ENCODE measurements around the gene MAP3K3.
"Not testable (repeated sequence)": the region's sequence is repeated elsewhere in the genome, so short reads cannot be mapped to it uniquely, and the experiment has no call there.

Gene MAP3K3

DNA sequence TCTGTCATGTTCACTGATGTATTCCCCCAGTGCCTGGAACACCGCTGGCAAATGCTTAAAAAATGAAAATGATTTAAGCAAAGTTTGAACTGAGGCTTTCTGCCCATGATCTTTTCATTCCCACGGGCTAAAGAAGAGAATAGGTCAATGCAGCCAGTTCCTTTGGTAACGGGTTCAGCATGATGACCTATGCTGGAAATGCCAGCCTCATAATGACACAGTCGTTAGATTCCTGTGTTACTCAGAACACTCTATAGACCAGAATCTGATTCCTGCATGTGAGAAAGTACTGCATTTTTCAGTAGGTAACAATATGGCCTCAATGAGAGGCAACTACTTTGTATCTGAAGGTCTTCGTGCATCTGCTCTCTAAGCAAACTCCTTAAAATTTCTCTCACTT, 96.8 kb downstream of the MAP3K3 start:
- FAIRE-seq = no peak
- TF ChIP-seq POLR2A (IDR thresholded peaks at IDR 0.05; ENCODE audit: low read depth, low read length) (no peak), POLR2AphosphoS5 (IDR thresholded peaks at IDR 0.05; ENCODE audit: low read depth, low read length) (no peak), TAF1 (IDR thresholded peaks at IDR 0.05; ENCODE audit: borderline replicate concordance, low read depth, low read length) (no peak)
- DNase-seq (ENCODE audit: insufficient read length) = no peak

DNA sequence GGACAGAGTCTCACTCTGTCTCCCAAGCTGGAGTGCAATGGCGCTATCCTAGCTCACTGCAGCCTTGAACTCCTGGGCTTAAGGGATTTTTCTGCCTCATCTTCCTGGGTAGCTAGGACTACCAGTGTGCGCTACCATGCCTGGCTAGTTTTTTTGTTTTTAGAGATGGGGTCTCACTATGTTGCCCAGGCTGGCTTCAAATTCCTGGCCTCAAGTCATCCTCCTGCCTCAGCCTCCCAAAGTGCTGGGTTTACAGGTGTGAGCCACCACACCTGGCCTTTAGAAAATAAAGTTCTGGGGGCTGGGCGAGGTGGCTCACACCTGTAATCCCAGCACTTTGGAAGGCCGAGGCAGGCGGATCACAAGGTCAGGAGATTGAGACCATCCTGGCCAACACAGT, 98.0 kb downstream of the MAP3K3 start:
- not testable (repeated sequence) for DNase-seq (ENCODE audit: insufficient read length); FAIRE-seq

DNA sequence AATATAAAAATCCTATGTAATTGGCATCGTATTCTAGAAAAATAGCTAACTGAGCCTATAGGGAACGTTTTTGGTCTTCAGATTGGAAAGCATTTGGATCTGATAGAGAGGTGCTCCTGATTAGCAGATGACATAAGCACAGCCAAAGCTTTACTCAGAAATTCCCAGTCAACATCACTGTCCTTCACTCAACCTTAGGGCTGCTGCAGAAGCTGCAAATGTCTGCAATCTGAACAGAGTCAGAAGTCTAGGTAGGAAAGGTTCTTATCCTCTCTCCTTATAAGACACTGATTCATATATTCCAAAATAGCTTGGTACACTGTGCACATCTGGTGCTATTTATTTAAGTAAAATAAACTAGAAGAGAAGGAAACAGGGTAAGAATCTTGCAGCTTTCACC, 100.2 kb downstream of the MAP3K3 start:
- TF ChIP-seq POLR2AphosphoS5 (IDR thresholded peaks at IDR 0.05; ENCODE audit: low read depth, low read length) (no peak), TAF1 (IDR thresholded peaks at IDR 0.05; ENCODE audit: borderline replicate concordance, low read depth, low read length) (no peak), POLR2A (IDR thresholded peaks at IDR 0.05; ENCODE audit: low read depth, low read length) (no peak)
- FAIRE-seq (no peak), DNase-seq (ENCODE audit: insufficient read length) (no peak)

DNA sequence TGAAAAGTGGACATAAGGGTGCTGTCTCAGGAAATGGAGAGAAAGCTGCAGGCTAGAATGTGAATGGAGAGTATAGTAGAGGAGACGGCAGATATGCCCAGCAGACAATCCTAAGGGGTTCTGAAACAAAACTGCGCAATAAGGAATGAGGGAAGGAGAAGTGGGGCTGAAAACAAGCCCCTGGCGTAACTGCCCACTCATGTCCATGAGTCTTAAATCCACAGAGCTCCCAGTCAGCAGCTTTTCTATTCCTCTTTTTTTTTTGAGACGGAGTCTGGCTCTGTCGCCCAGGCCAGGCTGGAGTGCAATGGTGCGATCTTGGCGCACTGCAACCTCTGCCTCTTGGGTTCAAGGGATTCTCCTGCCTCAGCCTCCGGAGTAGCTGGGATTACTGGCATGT, 113.5 kb downstream of the MAP3K3 start:
- FAIRE-seq (no peak), DNase-seq (ENCODE audit: insufficient read length) (no peak)
- TF ChIP-seq TAF1 (IDR thresholded peaks at IDR 0.05; ENCODE audit: borderline replicate concordance, low read depth, low read length) = no peak
- no peak for TF ChIP-seq POLR2AphosphoS5 (IDR thresholded peaks at IDR 0.05; ENCODE audit: low read depth, low read length)
- TF ChIP-seq POLR2A (IDR thresholded peaks at IDR 0.05; ENCODE audit: low read depth, low read length) = no peak

DNA sequence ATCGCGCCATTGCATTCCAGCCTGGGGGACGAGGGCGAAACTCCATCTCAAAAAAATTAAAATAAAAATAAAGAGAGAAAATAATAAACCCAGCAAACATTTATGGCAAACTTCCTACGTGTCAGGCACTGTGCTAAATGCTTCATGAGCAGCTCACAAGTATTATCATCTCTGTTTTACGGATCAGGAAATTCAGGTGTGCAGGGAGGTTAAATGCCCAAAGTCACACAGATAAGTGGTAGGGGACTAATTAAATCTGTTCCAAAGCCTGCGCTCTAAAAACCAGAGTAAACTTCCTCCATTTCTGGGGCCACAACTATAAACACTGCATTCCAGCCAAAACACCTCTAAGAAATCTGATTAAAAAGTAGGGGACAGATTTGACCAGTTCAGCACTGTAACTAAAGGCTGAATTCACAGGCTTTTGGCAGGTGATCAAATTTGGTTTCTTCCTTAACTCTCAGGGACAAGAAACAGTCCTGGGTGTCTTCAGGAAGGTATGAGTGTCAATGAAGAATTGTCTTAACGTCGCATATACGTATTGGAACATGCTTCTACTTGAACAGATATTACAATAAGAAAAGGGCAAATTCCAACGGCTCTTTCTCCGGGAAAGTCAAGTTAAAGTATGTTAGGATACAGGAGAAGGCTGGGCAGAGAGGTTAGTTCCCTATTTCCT, 118.4 kb downstream of the MAP3K3 start:
- DNase-seq (ENCODE audit: insufficient read length) (no peak), FAIRE-seq (no peak)
- no peak for TF ChIP-seq POLR2A (IDR thresholded peaks at IDR 0.05; ENCODE audit: low read depth, low read length)
- no peak for TF ChIP-seq POLR2AphosphoS5 (IDR thresholded peaks at IDR 0.05; ENCODE audit: low read depth, low read length)
- TF ChIP-seq TAF1 (IDR thresholded peaks at IDR 0.05; ENCODE audit: borderline replicate concordance, low read depth, low read length) = no peak

GRCh38 chr17:63741143-63741407, 118.9 kb downstream of the MAP3K3 start:
- no peak for FAIRE-seq
- no peak for DNase-seq (ENCODE audit: insufficient read length)
- TF ChIP-seq POLR2AphosphoS5 (IDR thresholded peaks at IDR 0.05; ENCODE audit: low read depth, low read length) (no peak), TAF1 (IDR thresholded peaks at IDR 0.05; ENCODE audit: borderline replicate concordance, low read depth, low read length) (peak; percentile 29; the same call in 1 of the 2 replicates), POLR2A (IDR thresholded peaks at IDR 0.05; ENCODE audit: low read depth, low read length) (no peak)

- peak; percentile 82 for DNase-seq (ENCODE audit: insufficient read length)
- peak; percentile 96 for FAIRE-seq
- peak; percentile 55; the same call in 1 of the 2 replicates for TF ChIP-seq TAF1 (IDR thresholded peaks at IDR 0.05; ENCODE audit: borderline replicate concordance, low read depth, low read length)
- peak; percentile 83 for TF ChIP-seq POLR2AphosphoS5 (IDR thresholded peaks at IDR 0.05; ENCODE audit: low read depth, low read length)
- peak; percentile 95 for TF ChIP-seq POLR2A (IDR thresholded peaks at IDR 0.05; ENCODE audit: low read depth, low read length)
Observed at GRCh38 chr17:63741408-63742173, 119.4 kb downstream of the MAP3K3 start, which contains the start of gene STRADA. TSS of gene STRADA (minus strand) at chr17:63741799. CDS start at chr17:63728369, 13,430 bp downstream.
